GM12873 (cell line): ENCODE results near the gene PKNOX2.

Source experiments
- CTCF ChIP-seq: IDR thresholded peaks from 2 replicates; pipeline ENCODE4 v1.5.1; 2012; ENCODE audit warnings: low read depth, mild to moderate bottlenecking, moderate library complexity, low read length, control low read depth; ENCODE audit not compliant: insufficient read depth; ENCODE audit errors: missing control alignments

PKNOX2 gene

GRCh38 chr11:125180413-125181305 is 16.1 kb downstream of the PKNOX2 start:
- TF ChIP-seq CTCF, result no peak

- TF ChIP-seq CTCF, result no peak
Measured at GRCh38 chr11:125182573-125182972, 18.0 kb downstream of the PKNOX2 start.

GRCh38 chr11:125183641-125184040 is 19.1 kb downstream of the PKNOX2 start:
- TF ChIP-seq CTCF, result no peak

- TF ChIP-seq CTCF, result no peak
Measured at GRCh38 chr11:125188021-125188420, 23.5 kb downstream of the PKNOX2 start.

GRCh38 chr11:125190566-125190965 is 26.0 kb downstream of the PKNOX2 start:
- no peak for TF ChIP-seq CTCF

- TF ChIP-seq CTCF, result no peak
Measured at GRCh38 chr11:125192183-125192582, 27.6 kb downstream of the PKNOX2 start.

GRCh38 chr11:125192717-125193415 is 28.3 kb downstream of the PKNOX2 start:
- no peak for TF ChIP-seq CTCF
